ENCODE results near the gene ASH1L.
"Not testable (repeated sequence)": the region's sequence is repeated elsewhere in the genome, so short reads cannot be mapped to it uniquely, and the experiment has no call there.

Gene ASH1L

GRCh38 chr1:155313261-155313660, 249.3 kb downstream of the ASH1L start:
- in situ Hi-C loops (cut with HindIII; ENCODE audit: low sequenced_read_pairs): no loop called here

- in situ Hi-C loops (cut with HindIII; ENCODE audit: low sequenced_read_pairs): no loop called here
These were observed 253.1 kb downstream of the ASH1L start for GRCh38 chr1:155309423-155310021.

GRCh38 chr1:155308493-155309422, 253.8 kb downstream of the ASH1L start, which contains the start of gene FDPS:
FDPS (plus strand) TSS chr1:155308866; CDS start chr1:155309790, 924 bp downstream.
- in situ Hi-C loops (cut with HindIII; ENCODE audit: low sequenced_read_pairs): no loop called here

- in situ Hi-C loops (cut with HindIII; ENCODE audit: low sequenced_read_pairs): no loop called here
These were observed 255.3 kb downstream of the ASH1L start for GRCh38 chr1:155307247-155307740.

GRCh38 chr1:155305881-155306391, 256.7 kb downstream of the ASH1L start:
- in situ Hi-C loops (cut with HindIII; ENCODE audit: low sequenced_read_pairs): no loop called here

- in situ Hi-C loops (cut with HindIII; ENCODE audit: low sequenced_read_pairs): no loop called here
These were observed 258.0 kb downstream of the ASH1L start for GRCh38 chr1:155304558-155305063.

GRCh38 chr1:155301342-155301841, 261.2 kb downstream of the ASH1L start, which contains the start of gene PKLR:
PKLR (minus strand) TSS chr1:155301438; CDS start chr1:155301395, 43 bp downstream.
- in situ Hi-C loops (cut with HindIII; ENCODE audit: low sequenced_read_pairs): no loop called here

GRCh38 chr1:155300553-155301329, 261.9 kb downstream of the ASH1L start:
- in situ Hi-C loops (cut with HindIII; ENCODE audit: low sequenced_read_pairs): no loop called here

- in situ Hi-C loops (cut with HindIII; ENCODE audit: low sequenced_read_pairs): no loop called here
These were observed 262.6 kb downstream of the ASH1L start for GRCh38 chr1:155300024-155300423.

- in situ Hi-C loops (cut with HindIII; ENCODE audit: low sequenced_read_pairs): no loop called here
These were observed 265.2 kb downstream of the ASH1L start for GRCh38 chr1:155297384-155297783.

- in situ Hi-C loops (cut with HindIII; ENCODE audit: low sequenced_read_pairs): no loop called here
These were observed 265.9 kb downstream of the ASH1L start for GRCh38 chr1:155296661-155297060.

GRCh38 chr1:155295942-155296267, 266.7 kb downstream of the ASH1L start:
- in situ Hi-C loops (cut with HindIII; ENCODE audit: low sequenced_read_pairs): no loop called here

- in situ Hi-C loops (cut with HindIII; ENCODE audit: low sequenced_read_pairs): no loop called here
These were observed 267.2 kb downstream of the ASH1L start for GRCh38 chr1:155295183-155295941.

- in situ Hi-C loops (cut with HindIII; ENCODE audit: low sequenced_read_pairs): no loop called here
These were observed 268.0 kb downstream of the ASH1L start for GRCh38 chr1:155294520-155295182.

- in situ Hi-C loops (cut with HindIII; ENCODE audit: low sequenced_read_pairs): no loop called here
These were observed 269.4 kb downstream of the ASH1L start for GRCh38 chr1:155293086-155293749.

- in situ Hi-C loops (cut with HindIII; ENCODE audit: low sequenced_read_pairs): not testable (repeated sequence)
These were observed 271.6 kb downstream of the ASH1L start for GRCh38 chr1:155291006-155291405.

- in situ Hi-C loops (cut with HindIII; ENCODE audit: low sequenced_read_pairs): no loop called here
These were observed 274.5 kb downstream of the ASH1L start for GRCh38 chr1:155287987-155288543.

- in situ Hi-C loops (cut with HindIII; ENCODE audit: low sequenced_read_pairs): no loop called here
These were observed 276.1 kb downstream of the ASH1L start for GRCh38 chr1:155286544-155286943.

Measured in DLD1 (cell line).